Stimulated activated CD8-positive, alpha-beta memory T cell treated with anti-CD3 and anti-CD28 coated beads, Interleukin-12 subunit alpha, Interleukin-12 subunit beta, amount 100 ng/mL, for 1 hour (primary cell): Measurements from ENCODE around the gene ARAF.
A peak's percentile ranks its signal among the peaks of the same experiment; 100 is the strongest.

Experiments used
- DNase-seq: peaks from one replicate; pipeline ENCODE4 v3.0.0-alpha.2; 2020; ENCODE audit warnings: low read depth

ARAF gene

DNA sequence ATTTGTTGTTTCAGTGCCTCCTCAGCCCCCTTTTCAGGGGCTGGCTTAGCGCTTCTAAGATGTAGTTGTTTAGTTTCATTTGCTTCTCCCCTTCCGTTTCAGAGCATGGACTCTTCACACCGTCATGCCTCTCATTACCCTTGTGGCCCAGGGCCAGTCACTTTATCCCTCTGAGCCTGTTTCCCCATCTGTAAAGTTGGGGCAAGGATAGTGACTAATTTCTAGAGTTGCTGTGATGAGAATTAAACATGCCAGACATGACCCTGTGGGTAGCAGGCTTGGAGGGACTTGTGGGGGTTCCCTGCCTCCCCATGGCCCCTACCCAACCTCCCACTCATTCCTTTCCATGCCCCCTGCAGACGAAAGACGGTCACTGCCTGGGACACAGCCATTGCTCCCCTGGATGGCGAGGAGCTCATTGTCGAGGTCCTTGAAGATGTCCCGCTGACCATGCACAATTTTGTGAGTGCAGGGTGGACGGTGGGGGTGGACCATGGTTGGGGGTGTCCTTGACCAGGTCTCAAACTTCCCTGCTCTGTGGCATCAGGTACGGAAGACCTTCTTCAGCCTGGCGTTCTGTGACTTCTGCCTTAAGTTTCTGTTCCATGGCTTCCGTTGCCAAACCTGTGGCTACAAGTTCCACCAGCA is 3.6 kb downstream of the ARAF start:
- DNase-seq, result no peak

DNA sequence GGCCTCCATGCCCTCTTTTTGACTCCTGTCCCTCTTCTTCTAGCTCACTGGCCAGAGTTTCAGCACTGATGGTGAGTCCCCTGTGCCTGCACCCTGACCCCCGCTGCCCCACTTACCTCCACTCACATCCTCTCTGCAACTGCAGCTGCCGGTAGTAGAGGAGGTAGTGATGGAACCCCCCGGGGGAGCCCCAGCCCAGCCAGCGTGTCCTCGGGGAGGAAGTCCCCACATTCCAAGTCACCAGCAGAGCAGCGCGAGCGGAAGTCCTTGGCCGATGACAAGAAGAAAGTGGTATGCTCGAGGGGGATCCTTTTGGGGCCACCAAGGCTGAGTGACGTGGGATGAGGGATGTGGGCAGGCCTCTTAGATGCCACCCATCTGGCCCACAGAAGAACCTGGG is 5.8 kb downstream of the ARAF start:
- DNase-seq, result no peak

DNA sequence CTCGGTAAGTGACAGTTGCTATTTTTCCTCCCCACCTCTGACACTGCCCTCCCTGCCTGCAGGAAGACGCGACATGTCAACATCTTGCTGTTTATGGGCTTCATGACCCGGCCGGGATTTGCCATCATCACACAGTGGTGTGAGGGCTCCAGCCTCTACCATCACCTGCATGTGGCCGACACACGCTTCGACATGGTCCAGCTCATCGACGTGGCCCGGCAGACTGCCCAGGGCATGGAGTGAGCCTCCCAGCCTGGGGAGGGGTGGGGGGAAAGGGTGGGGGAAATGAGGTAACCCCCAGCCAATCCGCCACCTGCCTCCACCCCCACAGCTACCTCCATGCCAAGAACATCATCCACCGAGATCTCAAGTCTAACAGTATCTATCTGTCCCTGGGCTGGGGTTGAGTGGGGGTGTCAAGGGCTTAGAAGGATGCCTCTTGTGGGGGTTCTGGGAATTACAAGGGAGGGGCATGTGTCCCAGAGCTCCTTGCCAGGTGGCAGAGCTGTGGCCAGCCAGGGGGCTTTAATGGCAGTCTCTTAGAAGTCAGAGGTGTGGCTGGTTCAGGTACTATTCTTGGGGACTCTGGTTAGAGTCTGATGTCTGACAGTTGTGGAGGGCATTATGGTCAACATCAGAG is 7.8 kb downstream of the ARAF start:
- DNase-seq, result no peak

GRCh38 chrX:47570794-47571193 is 9.8 kb downstream of the ARAF start:
- no peak for DNase-seq

GRCh38 chrX:47571215-47571614 is 10.2 kb downstream of the ARAF start:
- DNase-seq, result no peak

DNA sequence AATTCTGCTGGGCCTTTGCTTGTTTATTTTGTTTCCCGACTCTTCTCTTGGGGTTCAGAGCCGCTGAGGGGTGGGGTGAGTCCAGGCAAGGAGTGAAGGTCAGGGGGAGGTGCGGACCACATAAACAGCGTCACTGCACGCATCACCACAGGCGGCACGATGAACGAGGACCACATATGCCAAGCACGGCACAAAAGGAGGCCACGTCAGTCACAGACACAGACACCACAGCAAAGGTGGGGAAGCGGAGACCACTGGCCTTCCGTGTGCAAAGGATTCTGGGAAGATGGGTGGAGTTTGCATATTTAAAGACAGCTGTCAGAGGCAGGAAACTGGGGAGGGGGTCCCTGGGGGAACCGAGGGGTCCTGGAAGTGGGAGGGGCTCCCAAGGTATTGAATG is 10.9 kb downstream of the ARAF start:
- DNase-seq, result no peak

DNA sequence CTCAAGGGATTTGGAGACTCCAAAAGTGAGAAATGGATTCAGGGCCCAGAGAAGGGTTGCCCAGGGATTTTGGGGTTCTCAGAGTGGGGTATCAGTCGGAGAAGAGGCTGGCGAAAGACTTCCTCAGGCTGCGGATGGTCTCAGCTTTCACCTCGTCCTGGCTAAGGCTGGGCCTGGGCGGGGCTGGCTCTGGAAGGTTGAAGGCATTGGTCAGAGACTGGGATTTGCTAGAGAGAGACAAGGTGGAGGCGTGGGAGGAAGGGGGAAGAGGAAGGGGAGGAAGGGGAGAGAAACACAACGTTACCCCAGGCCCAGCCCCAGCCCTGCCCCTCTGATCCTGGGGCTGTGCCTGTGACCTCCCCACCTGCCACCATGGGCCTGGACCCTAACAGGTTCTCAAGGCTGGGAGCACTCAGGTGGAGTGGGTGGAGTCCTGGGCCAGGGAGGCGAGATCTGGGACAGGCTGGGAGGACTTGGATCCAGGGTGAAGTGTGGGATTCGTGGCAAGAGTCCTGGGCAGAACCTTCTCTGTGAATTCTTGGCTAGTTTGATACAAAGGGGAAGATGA is 11.9 kb downstream of the ARAF start:
- no peak for DNase-seq

- no peak for DNase-seq
Measured at GRCh38 chrX:47573341-47574075, 12.5 kb downstream of the ARAF start.

- DNase-seq, result no peak
Measured at GRCh38 chrX:47574076-47574546, 13.1 kb downstream of the ARAF start.

DNA sequence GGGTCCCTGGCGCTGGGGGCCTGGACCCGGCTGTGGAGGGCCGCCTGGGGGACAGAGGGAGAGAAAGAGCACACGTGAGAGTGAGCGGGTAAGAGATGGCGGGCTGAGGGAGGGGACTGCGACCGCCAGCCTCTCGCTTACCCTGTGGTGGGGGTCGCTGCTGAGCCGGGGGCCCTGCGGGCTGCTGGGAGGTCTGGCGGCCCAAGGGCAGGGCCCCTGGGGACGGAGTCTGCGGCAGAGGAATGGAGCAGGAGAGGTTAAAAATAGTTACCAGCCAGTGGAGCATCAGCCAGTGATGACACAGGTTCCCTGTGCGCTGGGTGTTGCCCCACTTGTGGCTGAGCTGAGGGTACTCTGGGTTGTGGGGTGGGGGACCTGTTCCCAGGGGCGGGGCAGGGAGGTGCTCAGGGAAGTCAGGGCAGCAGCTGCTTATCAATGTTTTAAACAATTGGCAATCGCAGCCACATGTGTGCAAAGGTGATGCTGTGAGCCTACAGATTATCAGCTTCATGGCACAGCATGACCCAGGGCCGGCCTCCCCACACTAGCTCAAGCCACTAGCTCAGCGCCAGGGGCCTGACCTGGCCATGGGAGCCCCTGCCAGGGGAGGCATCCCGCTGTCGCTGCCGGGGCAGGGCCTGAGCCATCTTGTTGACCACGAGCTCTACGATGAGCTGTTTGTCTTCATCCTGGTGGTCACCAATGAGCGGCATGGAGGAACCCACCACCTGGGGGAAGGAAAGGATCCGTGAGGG is 13.7 kb downstream of the ARAF start:
- DNase-seq, result no peak

DNA sequence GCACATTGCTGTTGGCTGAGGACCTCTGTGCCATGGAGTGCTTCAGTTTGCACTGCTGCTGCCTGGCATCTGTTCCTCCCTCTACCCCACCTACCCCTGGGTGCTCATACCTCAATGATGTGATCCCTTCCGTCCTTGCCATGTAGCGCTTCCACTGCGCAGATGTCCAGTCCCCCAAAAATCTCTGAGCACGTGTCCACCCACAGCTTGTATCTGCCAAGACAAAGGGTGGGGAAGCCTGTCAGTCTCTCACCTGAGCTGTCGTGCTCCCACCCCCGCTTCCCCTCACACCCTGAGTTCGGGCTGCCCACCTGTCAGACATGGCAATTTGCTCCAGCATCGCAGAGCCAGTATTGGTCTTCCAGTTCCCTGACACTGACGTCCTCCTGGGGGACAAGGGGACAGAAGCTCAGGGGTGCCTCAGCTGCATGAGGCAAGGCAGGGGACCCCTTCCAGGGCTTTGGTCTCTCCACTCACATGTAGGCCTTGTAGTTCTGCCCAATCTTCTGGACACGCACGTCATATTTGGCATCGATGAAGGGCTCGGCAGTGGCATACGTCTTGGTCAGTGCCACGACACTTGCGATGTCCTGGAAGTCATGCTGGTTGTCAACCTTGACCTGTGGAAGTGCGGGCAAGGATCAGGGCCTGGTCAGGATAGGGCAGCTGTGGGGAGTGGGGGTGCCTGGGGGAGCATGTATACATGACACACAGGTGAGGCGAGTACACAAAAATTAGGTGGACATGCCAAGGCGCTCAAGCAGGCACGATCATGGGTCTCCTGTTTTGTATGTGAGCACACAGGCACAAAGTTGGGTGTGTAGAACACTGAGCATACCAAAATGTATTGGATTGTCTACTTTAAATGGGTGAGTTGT is 15.3 kb downstream of the ARAF start:
- no peak for DNase-seq

- no peak for DNase-seq
Measured at GRCh38 chrX:47577424-47577823, 16.4 kb downstream of the ARAF start.

DNA sequence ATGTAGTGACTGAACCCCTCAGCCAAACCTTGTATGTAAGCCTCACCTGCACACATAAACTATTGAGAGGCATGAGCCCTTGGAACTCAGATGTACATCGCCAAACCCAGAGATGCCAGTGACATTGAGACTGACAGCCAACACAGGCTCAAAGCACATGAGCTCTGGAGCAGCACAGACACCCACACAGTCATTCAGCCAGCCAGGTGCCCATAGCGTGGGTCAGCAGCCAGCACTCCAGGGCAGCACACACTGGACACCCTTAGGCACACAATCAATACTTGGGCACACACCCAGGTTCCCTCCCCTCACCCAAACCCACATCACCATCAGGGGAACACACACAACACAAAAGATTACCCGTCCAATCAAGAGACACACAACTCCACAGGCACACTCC is 16.9 kb downstream of the ARAF start:
- DNase-seq, result no peak

GRCh38 chrX:47578692-47579091 is 17.7 kb downstream of the ARAF start:
- DNase-seq, result no peak

GRCh38 chrX:47579537-47579936 is 18.5 kb downstream of the ARAF start:
- DNase-seq, result no peak

- peak; percentile 67 for DNase-seq
Measured at GRCh38 chrX:47581731-47582647, 21.0 kb downstream of the ARAF start, which contains the start of gene TIMP1. TIMP1 (plus strand) TSS chrX:47582436; CDS start chrX:47583416, 980 bp downstream.

- no peak for DNase-seq
Measured at GRCh38 chrX:47583240-47583861, 22.3 kb downstream of the ARAF start.

GRCh38 chrX:47584714-47585113 is 23.7 kb downstream of the ARAF start:
- DNase-seq, result no peak

- DNase-seq, result no peak
Measured at GRCh38 chrX:47585273-47585672, 24.3 kb downstream of the ARAF start.
